DMS79 treated with DMSO at 0.1 percent for 48 hours (cell line): ENCODE measurements around the gene CAPNS1.
A peak's percentile ranks its signal among the peaks of the same experiment; 100 is the strongest.
"Not testable (repeated sequence)": the region's sequence is repeated elsewhere in the genome, so short reads cannot be mapped to it uniquely, and the experiment has no call there.

ENCODE experiments used
- DNase-seq: peaks from one replicate; lab custom pipeline; 2025; lab: John Stamatoyannopoulos, UW

The CAPNS1 gene

DNA sequence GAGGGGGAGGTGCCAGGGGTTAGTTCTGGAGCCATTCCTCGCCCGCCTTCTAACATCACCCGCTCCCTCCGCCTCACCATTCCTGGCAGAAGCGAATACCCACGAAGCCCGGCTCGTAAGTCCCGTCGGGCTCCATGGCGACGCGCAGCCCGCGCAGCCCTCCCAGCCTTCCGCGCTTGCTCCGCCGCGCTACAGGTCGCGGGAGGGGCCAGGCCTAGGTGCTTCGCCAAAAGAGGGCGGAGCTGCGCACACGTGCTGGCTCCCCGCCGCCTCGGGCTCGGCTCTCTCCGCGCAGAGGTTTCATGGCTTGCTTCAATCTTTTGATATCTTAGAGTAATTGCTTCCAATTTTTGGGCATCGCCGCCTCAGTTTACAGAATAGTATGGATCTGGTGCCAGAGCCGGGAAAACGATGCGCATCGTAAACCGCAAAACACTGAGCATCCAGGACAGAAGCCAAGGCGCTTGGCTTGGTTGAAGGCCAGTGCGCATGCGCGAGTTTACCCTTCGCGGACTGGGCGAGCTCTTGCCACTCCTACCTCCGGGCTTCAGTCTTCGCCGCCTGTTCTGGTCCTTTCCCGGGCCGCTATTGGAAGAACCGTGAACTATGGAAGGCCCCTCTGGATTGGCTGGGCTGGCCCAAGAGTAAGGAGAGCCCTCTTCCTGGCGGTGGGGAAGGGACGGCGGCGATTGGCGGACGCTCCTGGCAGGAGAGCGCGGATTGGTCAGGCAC is 25.0 kb upstream of the CAPNS1 start, which contains the start of gene POLR2I:
Gene POLR2I, minus strand, starts transcription at position 155 of the 732 bp plus-strand sequence. Its CDS starts 19 bp downstream, at position 136.
- peak; percentile 99 for DNase-seq

DNA sequence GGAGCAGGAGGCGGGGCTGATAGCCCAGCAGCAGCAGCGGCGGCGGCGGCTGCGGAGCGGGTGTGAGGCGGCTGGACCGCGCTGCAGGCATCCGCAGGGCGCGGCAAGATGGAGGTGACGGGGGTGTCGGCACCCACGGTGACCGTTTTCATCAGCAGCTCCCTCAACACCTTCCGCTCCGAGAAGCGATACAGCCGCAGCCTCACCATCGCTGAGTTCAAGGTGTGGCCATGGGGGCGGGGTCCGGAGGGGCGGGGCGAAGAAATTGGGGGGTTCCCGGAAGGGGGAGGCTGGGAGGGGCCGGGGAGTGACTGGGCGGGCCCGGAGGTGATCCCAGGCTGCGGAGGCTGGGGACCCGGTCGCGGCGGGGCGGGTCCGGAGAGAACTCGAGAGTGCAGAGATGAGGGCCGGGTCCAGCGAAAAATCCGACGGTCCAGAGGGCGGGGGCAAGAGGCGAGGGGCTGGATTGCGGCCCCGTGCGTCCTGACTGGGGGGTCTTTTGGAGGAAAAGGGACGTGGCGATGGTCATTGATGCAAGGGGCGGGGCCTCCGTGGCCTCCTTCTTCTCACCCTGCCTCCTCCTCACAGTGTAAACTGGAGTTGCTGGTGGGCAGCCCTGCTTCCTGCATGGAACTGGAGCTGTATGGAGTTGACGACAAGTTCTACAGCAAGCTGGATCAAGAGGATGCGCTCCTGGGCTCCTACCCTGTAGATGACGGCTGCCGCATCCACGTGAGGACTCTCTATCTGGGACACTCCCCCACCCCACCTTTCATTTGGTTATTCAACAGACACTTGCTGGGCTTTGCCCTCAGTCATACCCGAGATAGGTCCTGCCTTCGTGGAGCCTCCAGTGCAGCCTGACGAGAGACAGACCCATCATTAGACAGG is 24.2 kb upstream of the CAPNS1 start, which contains the start of gene TBCB:
Gene TBCB, plus strand, starts transcription at position 16 of the 891 bp plus-strand sequence. Its CDS starts 93 bp downstream, at position 109.
- no peak for DNase-seq

DNA sequence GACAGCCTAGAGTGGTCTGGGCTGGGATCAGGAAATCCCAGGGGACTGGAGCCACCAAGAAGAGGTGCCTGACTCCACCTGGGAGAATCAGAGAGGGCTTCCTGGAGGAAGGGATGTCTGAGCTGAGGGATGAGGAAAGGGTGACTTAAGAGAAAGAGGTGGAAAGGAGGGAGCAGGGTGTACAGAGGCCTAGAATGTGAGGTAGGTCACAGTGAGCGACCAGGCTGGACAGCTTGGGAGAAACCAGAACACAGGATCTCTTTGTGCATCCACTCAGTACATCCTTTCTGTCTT is 23.6 kb upstream of the CAPNS1 start:
- no peak for DNase-seq

DNA sequence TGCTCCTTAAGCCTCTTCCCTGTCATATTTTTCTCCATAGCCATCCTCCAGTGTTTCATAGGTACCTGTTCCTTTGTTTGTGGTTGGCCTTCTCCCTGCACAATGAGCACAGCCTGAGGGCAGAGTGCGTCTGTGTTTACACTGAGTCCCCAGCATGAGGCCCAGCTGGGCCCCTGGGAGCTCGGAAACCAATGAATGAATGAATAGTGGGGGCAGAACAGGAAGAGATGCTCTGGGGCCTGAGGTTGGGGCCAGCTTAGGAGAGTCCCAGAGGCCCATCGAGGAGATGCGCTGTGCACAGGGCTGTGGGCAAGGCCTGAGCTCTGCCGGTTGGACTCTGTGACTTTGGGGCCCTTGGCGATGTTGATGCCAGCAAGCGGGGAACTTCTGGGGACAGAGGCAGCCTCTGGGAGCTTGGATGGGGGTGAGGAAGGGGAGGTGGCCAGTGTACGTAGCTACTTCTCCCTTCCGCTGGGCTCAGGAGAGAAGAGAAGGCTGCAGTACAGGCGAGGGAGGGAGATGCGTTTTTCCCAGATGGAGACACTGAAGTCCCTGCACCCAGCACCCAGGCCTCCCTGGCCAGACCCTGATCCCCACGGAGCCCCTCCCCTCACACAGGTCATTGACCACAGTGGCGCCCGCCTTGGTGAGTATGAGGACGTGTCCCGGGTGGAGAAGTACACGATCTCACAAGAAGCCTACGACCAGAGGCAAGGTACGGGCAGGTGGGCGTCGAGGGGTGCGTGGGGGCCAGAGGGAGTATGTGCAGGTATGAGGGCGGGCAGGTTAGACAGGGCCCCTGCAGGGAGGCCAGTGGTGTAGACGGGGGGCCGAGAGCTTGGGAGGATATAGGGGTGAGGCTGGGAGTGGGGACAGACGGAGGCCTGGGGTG is 19.5 kb upstream of the CAPNS1 start:
- no peak for DNase-seq

DNA sequence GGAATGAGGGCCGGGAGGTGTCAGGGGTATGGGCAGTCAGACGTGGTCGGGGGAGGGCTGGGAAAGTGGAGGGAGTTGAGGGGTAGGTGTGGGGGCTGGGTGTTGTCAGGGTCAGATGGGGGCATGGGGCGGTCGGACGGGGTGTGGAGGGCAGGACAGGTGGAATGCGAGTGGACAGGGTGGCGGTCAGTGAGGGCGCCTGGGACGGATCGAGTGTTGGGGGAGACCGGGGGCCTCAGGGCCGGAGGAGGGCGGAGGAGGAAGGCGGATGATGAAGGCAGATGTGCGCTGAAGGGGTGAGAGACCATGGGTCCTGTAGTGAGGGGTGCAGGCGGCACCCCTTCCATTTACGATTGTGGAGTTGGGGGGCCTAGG is 18.9 kb upstream of the CAPNS1 start:
- DNase-seq: no peak

DNA sequence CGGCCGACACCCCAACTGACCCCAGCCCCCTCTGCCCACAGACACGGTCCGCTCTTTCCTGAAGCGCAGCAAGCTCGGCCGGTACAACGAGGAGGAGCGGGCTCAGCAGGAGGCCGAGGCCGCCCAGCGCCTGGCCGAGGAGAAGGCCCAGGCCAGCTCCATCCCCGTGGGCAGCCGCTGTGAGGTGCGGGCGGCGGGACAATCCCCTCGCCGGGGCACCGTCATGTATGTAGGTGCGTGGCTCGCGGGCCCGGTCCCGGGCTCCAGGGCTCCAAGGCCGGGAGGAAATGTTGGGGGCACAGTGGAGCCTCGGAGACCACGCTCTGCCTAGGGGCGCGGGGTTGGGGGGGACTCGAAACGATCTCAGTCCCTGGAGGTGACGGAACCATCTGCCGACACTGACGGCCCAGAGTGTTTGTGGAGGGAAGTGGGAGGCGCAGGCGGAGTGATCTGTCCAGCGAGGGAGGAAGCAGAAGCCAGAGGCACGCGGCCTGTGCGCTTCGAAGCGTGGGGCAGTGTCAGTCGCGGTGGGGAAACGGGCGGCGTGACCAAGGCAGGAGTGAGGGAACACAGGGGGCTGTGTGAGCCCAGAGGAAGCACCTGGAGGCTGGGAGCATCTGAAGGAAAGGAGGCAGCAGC is 18.3 kb upstream of the CAPNS1 start:
- DNase-seq: no peak

DNA sequence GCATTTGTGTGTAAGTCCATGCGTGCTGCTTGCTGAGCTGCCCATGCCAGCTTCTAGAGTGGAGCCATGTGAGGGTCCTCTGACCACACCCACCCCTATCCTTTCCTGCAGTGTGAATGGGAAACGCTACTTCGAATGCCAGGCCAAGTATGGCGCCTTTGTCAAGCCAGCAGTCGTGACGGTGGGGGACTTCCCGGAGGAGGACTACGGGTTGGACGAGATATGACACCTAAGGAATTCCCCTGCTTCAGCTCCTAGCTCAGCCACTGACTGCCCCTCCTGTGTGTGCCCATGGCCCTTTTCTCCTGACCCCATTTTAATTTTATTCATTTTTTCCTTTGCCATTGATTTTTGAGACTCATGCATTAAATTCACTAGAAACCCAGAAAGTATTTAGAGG is 14.3 kb upstream of the CAPNS1 start:
- DNase-seq: no peak

DNA sequence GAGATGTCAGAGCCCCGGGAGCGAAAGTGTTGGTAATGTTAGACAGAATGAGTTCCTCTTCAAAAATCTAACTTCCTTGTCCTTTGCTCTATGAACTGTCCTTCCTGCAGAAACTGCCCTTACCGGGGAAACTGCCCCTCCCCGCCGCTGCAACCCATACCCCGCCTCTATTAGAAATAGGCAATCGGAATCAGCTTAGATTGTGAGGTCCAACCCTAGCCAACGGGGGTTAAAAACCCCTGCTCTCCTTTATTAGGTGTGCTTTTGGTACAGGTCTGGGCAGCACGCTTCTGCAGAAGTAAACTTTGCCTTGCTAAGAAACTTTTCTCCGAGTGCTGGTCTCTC is 11.5 kb upstream of the CAPNS1 start:
- DNase-seq: no peak

DNA sequence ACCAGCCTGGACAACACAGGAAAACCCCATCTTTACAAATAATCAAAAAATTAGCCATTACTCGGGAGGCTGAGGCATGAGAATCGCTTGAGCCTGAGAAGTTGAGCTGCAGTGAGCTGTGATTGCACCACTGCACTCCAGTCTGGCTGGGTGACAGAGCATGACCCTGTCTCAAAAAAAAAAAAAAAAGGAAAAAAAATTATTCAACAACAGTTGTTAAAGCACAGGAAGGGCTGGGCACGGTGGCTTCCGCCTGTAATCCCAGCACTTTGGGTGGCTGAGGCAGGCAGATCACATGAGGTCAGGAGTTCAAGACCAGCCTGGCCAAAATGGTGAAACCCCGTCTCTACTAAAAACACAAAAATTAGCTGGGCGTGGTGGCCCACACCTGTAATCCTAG is 8.6 kb upstream of the CAPNS1 start:
- DNase-seq: not testable (repeated sequence)

DNA sequence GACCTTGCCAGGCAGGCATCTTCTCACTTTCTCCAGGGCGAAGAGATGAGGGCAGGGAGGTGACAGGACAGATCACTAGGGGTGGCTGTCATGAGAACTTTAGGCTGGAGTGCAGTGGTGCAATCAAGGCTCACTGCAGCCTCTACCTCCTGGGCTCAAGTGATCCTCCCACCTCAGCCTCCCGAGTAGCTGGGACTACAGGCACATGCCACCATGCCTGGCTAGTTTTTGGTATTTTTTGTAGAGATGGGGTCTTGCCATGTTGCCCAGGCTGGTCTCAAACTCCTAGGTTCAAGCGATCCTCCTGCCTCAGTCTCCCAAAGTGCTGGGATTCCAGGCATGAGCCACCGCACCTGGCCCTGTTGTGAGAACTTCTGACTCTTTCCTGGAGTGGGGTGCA is 5.0 kb upstream of the CAPNS1 start:
- not testable (repeated sequence) for DNase-seq

DNA sequence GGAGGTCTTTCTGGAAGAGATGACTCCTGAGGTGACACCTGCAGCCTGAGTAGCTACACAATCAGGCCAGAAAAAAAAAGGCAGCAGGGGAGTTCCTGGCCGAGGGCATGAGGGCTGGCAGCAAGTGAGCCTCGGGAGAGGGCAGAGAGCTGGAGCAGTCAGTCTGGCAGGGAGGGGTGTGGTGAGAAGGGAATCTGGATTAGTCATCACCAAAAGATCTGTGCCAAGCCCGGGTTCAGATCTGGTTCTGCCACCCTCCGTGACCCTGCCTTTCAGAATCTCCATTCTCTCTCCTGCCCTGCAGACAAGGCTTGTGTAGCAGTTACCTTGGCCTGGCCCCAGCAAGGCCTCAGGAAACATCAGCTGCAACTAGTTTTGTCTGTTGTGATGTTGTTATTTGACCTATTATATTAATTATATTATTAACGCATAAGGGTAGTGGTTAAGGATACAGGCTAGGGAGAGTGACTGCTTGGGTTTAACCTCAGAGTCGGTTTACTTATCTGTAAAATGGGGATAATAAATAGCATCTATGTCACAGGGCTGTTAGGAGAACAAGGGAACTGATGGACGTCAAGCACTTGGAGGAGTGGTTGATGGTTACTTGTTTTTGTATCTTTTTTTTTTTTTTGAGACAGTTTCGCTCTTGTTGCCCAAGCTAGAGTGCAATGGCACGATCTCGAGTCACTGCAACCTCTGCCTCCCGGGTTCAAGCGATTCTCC is 2.7 kb upstream of the CAPNS1 start:
- peak; percentile 74 for DNase-seq

DNA sequence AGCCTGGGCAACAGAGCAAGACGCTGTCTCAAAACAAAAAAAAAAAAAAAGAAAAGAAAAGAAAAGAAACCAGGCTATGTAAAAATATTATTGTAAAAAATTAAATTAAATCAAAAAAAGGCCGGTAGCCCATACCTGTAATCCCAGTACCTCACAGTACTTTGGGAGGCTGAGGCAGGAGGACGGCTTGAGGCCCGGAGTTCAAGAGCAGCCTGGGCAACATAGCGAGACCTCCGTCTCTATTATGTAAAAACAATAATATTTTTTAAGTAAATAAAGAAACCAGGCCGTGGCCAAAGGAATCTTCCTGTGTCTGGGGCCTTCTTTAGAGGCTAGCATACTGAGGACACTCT is 770 bp upstream of the CAPNS1 start:
- no peak for DNase-seq

DNA sequence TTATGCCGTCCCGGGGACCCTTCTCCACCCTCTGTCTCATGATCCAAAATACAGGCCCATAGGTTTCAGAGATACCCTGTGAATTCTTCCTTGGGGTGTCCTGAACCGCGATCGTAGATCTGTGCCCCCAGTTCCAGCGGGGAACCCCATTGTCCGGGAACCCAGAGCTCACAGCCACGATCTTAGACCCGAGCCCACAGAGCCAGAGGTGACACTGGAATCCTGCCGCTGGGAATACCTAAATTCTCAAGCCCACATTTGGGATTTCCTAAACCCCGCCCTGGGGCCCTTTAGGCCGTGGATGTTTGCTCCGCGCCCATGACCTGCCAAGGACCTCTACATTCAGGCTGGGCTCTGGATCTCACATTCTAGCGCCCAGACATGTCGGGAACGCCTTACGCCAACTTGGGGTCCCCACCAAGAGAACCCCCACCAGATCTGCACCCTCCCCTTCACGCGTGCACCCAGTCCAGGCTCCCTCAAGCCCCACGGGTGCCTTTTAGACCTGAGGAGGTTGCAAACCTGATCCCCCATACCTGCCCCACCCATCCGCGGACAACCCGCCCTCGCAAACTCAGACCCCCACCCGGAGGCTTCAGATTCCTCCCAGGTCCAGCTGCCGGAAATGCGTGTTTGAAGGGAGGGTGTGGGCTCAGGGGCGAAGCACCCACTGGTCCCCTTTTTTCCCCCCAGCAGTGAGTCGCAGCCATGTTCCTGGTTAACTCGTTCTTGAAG is 605 bp downstream of the CAPNS1 start:
- peak; percentile 57 for DNase-seq

DNA sequence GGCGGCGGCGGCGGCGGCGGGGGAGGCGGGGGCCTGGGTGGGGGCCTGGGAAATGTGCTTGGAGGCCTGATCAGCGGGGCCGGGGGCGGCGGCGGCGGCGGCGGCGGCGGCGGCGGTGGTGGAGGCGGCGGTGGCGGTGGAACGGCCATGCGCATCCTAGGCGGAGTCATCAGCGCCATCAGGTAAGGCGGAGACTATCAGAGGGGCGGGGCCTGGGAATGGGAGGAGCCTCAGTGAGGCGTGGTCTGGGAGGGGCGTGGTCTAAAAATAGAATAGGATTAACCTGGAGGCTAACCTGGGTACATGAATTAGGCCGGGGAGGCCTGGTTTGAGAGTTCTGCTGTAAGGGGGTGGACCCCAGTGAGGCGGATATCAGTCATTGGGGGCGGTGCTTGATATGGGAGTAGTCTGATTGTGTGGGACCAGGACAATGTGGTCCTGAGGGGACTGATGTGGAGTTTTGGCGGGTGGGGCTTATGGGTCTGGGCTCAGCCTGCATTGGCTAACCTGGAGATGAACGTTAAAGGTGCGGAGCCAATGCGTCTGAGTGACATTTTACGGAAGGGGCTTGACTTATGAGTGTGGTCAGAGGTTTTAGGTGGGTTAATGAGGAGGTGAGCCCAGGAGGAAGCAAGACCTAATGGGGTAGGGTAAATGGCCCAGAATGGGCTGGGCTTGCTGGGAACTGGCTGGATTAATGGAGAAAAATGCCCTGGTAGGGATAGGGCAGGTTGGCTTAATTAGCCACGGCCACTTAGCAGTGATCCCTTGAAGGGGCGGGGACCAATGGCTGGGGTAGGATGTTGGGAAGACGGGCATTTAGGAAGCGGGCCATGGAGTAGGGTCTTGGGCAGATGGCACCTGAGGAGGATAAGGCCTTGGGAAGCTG is 1.4 kb downstream of the CAPNS1 start:
- DNase-seq: peak; percentile 57

DNA sequence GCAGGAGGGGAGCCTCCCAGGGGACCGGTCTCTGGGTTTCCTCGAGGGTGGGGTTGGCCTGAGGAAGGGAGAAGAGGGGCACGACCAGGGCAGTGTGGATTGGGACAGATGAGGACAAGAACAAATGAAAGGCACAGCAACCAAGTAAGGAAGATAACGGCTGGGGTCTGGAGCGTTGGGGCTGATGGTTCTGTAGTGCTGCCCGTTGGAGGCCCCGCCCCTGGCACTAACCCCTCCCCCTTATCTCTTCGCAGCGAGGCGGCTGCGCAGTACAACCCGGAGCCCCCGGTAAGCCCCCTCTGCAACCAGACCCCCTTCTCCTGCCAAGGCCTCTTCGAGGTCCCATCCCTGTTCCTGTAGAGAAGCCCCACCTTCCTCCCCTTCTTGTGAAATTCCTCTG is 2.2 kb downstream of the CAPNS1 start:
- no peak for DNase-seq

DNA sequence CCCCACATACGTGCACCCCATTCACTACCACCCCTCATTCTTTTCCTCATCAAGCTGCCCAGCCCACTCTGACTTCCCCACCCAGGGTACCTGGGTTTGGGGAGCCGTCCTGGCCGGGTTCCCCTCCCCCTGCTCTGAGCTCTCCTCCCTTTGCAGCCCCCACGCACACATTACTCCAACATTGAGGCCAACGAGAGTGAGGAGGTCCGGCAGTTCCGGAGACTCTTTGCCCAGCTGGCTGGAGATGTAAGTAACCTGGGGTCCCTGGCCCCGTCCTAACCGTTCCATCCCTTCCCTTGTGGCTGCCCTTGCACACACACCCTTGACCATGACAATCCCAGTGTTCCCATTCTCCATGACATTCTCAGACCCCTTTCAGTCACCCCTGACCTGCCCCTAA is 2.6 kb downstream of the CAPNS1 start:
- DNase-seq: no peak

DNA sequence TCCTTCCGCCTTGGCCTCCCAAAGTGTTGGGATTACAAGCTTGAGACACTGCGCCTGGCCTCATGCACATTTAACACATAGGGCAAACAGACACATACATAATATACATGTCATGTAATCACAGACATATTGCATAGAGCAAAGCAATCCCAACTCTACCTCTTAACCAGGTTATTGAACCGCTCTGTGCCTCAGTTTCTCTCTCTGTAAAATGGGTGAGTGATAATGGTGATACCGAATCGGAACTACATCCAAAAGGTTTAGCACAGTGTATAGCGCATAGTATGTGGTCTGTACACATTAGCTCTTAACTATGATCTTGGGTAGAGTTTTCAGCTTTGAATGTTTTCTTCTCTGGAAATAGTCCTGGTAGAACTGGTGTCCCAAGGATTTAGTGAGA is 4.8 kb downstream of the CAPNS1 start:
- DNase-seq: no peak

DNA sequence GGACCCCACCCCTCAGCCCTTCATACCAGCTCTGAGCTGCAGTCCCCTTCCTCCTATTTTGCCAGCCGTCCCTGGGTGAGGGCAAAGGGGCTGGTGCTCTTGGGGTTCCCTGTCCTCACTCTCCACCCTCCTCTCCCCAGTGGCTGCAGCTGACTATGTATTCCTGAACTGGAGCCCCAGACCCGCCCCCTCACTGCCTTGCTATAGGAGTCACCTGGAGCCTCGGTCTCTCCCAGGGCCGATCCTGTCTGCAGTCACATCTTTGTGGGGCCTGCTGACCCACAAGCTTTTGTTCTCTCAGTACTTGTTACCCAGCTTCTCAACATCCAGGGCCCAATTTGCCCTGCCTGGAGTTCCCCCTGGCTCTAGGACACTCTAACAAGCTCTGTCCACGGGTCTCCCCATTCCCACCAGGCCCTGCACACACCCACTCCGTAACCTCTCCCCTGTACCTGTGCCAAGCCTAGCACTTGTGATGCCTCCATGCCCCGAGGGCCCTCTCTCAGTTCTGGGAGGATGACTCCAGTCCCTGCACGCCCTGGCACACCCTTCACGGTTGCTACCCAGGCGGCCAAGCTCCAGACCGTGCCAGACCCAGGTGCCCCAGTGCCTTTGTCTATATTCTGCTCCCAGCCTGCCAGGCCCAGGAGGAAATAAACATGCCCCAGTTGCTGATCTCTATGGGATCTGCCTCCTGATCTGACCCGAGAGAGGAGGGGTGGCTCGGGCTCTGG is 10.0 kb downstream of the CAPNS1 start:
- no peak for DNase-seq

DNA sequence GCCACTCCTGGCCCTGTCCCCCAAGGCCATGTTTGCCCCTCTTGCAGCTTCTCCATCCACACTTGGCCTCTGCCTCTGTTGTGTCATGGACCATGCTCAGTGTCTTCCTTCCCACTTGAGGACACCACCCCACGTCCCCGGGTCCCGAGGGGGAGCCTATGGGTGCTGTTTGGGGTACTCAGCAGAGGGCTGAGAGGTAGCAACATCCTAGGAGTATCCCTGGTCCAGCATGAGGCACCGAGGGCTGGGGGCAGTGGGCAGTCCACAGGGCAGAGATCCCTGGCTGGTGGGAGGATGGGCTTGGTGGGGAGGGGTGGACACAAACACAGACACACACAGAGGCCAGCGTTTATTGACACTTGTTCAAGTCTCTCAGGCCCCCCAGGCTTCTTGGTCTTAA is 10.7 kb downstream of the CAPNS1 start:
- no peak for DNase-seq
